ENCODE measurements around the gene LMNTD1. TPM values are rescaled to one million over a fixed set of nuclear protein-coding genes. Genes with fewer than 3 reads are reported as not detected.

Gene LMNTD1
- total and polyA plus RNA-seq, 9 of the 15 experiments (the other 6 are each of a cell fraction or from before 2014, with no cell fraction given), result not detected

DNA sequence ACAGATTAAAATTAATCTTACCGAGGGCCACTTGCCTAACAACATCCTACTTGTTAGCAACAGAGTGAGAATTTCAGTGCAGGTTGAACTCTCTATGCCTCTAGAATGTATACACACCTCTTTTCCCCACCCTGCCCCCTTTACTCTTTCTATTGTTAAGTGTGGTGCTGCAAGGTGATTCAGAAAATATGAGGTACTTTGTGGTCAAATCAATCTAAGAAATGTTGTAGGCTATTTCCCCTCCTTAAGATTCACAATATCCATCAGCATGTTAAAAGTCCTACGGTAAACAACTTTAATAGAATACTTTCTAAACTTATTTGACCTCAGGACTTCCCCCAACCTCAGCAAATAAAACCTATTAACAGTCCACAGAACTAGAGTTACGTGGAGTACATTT is 106.0 kb downstream of the LMNTD1 start:
- TF ChIP-seq HSF4 (CRISPR knock-in tag; IDR thresholded peaks at IDR 0.05; ENCODE audit: borderline replicate concordance) (no peak), FIP1L1 (IDR thresholded peaks at IDR 0.05; ENCODE audit: low read depth, low read length, poor library complexity, severe bottlenecking) (no peak), ZNF311 (CRISPR knock-in tag; IDR thresholded peaks at IDR 0.05) (no peak), E2F8 (IDR thresholded peaks at IDR 0.05; ENCODE audit: low read depth, partially characterized antibody) (no peak), MCM2 (IDR thresholded peaks at IDR 0.05; ENCODE audit: low read depth) (no peak), GTF2E2 (tag; IDR thresholded peaks at IDR 0.05) (no peak), HDGF (IDR thresholded peaks at IDR 0.05) (no peak), NONO (IDR thresholded peaks at IDR 0.05; ENCODE audit: low read depth in 2 of 2, low read length in 1 of 2) (no peak), MTA2 (IDR thresholded peaks at IDR 0.05; ENCODE audit: low read depth) (no peak), HMG20B (CRISPR knock-in tag; IDR thresholded peaks at IDR 0.05) (no peak)
- TF ChIP-seq, protein P1, sequence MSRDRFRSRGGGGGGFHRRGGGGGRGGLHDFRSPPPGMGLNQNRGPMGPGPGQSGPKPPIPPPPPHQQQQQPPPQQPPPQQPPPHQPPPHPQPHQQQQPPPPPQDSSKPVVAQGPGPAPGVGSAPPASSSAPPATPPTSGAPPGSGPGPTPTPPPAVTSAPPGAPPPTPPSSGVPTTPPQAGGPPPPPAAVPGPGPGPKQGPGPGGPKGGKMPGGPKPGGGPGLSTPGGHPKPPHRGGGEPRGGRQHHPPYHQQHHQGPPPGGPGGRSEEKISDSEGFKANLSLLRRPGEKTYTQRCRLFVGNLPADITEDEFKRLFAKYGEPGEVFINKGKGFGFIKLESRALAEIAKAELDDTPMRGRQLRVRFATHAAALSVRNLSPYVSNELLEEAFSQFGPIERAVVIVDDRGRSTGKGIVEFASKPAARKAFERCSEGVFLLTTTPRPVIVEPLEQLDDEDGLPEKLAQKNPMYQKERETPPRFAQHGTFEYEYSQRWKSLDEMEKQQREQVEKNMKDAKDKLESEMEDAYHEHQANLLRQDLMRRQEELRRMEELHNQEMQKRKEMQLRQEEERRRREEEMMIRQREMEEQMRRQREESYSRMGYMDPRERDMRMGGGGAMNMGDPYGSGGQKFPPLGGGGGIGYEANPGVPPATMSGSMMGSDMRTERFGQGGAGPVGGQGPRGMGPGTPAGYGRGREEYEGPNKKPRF (IDR thresholded peaks at IDR 0.05; ENCODE audit: low read depth, low read length), result no peak
- TF ChIP-seq, protein P2, sequence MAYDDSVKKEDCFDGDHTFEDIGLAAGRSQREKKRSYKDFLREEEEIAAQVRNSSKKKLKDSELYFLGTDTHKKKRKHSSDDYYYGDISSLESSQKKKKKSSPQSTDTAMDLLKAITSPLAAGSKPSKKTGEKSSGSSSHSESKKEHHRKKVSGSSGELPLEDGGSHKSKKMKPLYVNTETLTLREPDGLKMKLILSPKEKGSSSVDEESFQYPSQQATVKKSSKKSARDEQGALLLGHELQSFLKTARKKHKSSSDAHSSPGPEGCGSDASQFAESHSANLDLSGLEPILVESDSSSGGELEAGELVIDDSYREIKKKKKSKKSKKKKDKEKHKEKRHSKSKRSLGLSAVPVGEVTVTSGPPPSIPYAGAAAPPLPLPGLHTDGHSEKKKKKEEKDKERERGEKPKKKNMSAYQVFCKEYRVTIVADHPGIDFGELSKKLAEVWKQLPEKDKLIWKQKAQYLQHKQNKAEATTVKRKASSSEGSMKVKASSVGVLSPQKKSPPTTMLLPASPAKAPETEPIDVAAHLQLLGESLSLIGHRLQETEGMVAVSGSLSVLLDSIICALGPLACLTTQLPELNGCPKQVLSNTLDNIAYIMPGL (CRISPR knock-in tag; IDR thresholded peaks at IDR 0.05), result no peak
- H3K27me3 ChIP-seq (ENCODE audit: control insufficient read depth in 2 of 2, insufficient read depth in 2 of 2, low read length in 2 of 2), result peaks cover 0 to 1% of the 10 kb centered on the region in 2 experiments; a peak in 1 of 5 replicates
- 2% methylated on average over 3 of the region's 3 CpGs for WGBS (ENCODE audit: insufficient coverage, low coverage, missing lambda C conversion rate)

More for the DNA sequence above, 106.0 kb downstream of the LMNTD1 start:
- H3K9me3 ChIP-seq (replicated peaks; ENCODE audit: control insufficient read depth, insufficient read depth, low read depth, low read length), result no peaks in the 10 kb centered on the region
- no peaks in the 10 kb centered on the region for H4K20me1 ChIP-seq (replicated peaks; ENCODE audit: control insufficient read depth, insufficient read depth, low read length)
- FAIRE-seq, result no peak
- no peak overlapping the region for H3K4me3 ChIP-seq
- H3K9ac ChIP-seq (ENCODE audit: insufficient read depth in 1 of 2, low read depth in 2 of 2, low read length in 2 of 2), result no peak overlapping the region
- H3K36me3 ChIP-seq (ENCODE audit: control insufficient read depth, insufficient read depth, low read length), result no peaks in the 10 kb centered on the region
- intact Hi-C loops (cut with micrococcal nuclease), result loop anchor here (10.0 kb wide), 1 partner anchor 108 kb away; the partner anchor contains the start of gene LMNTD1
- CTCF ChIA-PET (ENCODE audit: low intra/inter-chr PET ratio), result no interaction called here
- no peak overlapping the region for H3K27ac ChIP-seq (ENCODE audit: extremely low read depth, low read depth, low read length)
- H2AFZ ChIP-seq (ENCODE audit: low read depth, low read length), result no peak overlapping the region
- BruUV-seq (replicated peaks), result no TSS peak
- in situ Hi-C loops (cut with MboI), result no loop called here
- H3K4me1 ChIP-seq (replicated peaks in 1 of 2; ENCODE audit: control insufficient read depth in 2 of 2, insufficient read depth in 2 of 2, low read length in 2 of 2), result no peaks in the 10 kb centered on the region
- DNase-seq (ENCODE audit: extremely low read depth in 1 of 4, low spot score in 3 of 4), result no peak
- POLR2A ChIA-PET, result no interaction called here
- no peak overlapping the region for H3K4me2 ChIP-seq (ENCODE audit: insufficient read depth, low read length)
- ATAC-seq, result no peak
- H3K79me2 ChIP-seq (ENCODE audit: control insufficient read depth, insufficient read depth, low read length), result no peaks in the 10 kb centered on the region
- H3K9me1 ChIP-seq (ENCODE audit: control insufficient read depth, insufficient read depth, low read length), result no peaks in the 10 kb centered on the region

Data from K562 (cell line).